ENCODE results near the gene CCNO.

DNA sequence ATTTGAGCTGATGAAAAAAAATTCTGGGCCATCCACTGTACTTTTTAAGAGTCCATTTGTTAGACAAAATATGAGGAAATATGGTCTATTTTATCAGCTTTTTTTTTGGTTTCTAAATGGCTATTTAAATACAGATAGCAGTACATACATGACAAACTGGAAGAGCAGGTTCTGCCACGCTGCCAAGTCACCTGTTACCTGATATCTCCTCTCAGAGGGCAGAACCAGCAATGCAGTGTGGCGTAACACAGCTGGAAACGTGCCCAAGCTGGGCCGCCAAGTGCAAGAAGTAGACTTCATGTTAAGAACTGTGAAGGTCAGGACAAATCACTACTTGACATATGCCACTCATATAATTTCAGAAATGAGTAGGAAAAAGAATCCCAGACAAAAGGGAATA, 14.4 kb downstream of the CCNO start:
- TF ChIP-seq POLR2AphosphoS5 (IDR thresholded peaks at IDR 0.05; ENCODE audit: borderline replicate concordance, low read depth, low read length) (no peak), EZH2 (IDR thresholded peaks at IDR 0.05) (no peak), FOXP2 (optimal IDR thresholded peaks at IDR 0.05; ENCODE audit: control extremely low read depth, extremely low read length, insufficient read depth) (no peak)
